ENCODE measurements around the gene PTPN3. TPM values are rescaled to one million over a fixed set of nuclear protein-coding genes. Genes with fewer than 3 reads are reported as not detected.
A peak's percentile ranks its signal among the peaks of the same experiment; 100 is the strongest.

The PTPN3 gene
- total RNA-seq, 2 donors from 2014 or later, result 11.0 to 16.3 TPM

DNA sequence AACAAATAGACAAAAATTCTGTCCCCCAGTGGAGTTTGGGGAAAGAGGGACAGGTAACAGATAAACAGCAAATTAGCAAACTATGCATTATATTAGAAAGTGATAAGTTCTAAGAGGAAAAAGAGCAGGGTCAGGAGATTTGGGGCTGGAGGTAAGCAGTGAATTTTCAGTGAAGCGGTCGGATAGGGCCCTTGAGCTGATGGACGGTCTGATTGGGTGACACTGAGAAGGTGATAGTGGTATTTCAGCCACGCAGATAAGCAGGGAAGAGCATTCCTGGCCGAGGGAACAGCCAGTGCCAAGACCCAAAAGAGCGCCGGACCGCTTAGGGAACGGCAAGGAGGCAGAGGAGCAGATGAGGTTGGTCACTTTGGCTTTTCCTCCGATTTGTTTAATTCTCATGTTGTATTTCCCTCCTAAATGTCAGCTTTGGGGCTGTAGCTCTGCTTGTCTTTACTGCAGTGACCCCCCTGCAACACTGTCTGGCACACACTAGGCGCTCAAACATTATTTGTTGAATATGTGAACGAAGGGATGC lies 1.1 kb upstream of the PTPN3 start:
- Histone ChIP-seq H3K4me3 (peak overlapping the region; percentile 29 to 34), H3K36me3 (no peaks in the 10 kb centered on the region), H3K27me3 (replicated peaks; ENCODE audit: insufficient read depth) (no peaks in the 10 kb centered on the region), H3K9me3 (no peaks in the 10 kb centered on the region), H3K27ac (peak overlapping the region; percentile 51 to 54), H3K4me1 (replicated peaks) (no peaks in the 10 kb centered on the region)
- intact Hi-C loops (cut with DNase I), result no loop called here
- WGBS, result 26% methylated on average over 12 of the region's 12 CpGs
- DNase-seq (ENCODE audit: low spot score), result no peak
- TF ChIP-seq, protein P1, sequence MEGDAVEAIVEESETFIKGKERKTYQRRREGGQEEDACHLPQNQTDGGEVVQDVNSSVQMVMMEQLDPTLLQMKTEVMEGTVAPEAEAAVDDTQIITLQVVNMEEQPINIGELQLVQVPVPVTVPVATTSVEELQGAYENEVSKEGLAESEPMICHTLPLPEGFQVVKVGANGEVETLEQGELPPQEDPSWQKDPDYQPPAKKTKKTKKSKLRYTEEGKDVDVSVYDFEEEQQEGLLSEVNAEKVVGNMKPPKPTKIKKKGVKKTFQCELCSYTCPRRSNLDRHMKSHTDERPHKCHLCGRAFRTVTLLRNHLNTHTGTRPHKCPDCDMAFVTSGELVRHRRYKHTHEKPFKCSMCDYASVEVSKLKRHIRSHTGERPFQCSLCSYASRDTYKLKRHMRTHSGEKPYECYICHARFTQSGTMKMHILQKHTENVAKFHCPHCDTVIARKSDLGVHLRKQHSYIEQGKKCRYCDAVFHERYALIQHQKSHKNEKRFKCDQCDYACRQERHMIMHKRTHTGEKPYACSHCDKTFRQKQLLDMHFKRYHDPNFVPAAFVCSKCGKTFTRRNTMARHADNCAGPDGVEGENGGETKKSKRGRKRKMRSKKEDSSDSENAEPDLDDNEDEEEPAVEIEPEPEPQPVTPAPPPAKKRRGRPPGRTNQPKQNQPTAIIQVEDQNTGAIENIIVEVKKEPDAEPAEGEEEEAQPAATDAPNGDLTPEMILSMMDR (IDR thresholded peaks at IDR 0.05), result no peak
- TF ChIP-seq POLR2A (IDR thresholded peaks at IDR 0.05) (no peak), POLR2AphosphoS5 (IDR thresholded peaks at IDR 0.05) (no peak)

DNA sequence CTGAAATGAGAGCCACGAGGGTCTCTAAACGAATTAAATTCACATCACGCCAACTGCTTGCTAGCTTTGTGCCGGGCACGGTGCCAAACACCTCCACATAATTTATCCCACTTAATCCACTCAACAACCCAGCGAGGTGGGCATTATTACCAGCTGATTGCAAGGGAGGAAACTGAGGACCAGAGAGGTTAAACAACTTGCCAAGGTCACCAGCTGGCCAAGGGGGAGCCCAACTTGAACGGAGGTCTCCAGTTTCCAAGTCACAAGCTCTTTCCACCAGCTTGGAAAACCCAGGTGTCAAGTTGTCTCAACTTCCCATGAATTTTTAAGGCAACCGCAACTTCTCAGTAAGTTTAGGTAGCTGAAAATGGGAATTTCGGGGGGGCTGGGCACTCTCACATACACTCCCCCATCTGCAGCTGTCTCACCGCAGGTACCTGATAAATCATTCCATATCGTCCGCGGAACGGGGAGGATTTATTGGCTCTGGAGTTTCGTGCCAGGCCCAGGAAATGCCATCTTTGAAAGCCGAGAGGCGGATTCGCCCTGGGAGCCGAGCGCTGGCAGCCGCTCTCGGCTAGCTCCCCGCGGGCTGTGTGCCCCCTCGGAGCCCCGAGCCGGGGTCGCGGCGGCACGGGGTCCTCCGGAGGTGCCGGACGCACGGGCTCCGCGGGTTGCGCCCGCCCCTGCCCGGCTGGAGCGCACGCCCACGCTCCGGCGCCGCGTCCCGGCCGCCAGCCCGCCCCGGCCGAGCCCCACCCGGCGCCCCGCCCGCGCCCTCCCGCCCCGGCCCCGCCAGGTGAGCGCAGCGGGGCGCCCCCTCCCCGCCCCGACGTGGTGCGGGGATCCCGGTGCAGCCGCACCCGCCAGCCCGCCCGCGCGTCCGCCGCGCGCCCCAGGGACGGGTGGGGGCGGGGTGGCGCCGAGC lies 617 bp downstream of the PTPN3 start:
- DNase-seq (ENCODE audit: low spot score), result peak; percentile 45
- 12% methylated on average over 21 of the region's 82 CpGs for WGBS
- Histone ChIP-seq H3K4me1 (replicated peaks) (no peaks in the 10 kb centered on the region), H3K27ac (peak overlapping the region in 1 of 2 donors; percentile 45), H3K36me3 (no peaks in the 10 kb centered on the region), H3K9me3 (no peaks in the 10 kb centered on the region), H3K27me3 (replicated peaks; ENCODE audit: insufficient read depth) (no peaks in the 10 kb centered on the region), H3K4me3 (peak overlapping the region; percentile 48 to 57)
- intact Hi-C loops (cut with DNase I), result no loop called here
- TF ChIP-seq POLR2AphosphoS5 (IDR thresholded peaks at IDR 0.05) (no peak), POLR2A (IDR thresholded peaks at IDR 0.05) (no peak)
- TF ChIP-seq, protein P1 (IDR thresholded peaks at IDR 0.05), result no peak

DNA sequence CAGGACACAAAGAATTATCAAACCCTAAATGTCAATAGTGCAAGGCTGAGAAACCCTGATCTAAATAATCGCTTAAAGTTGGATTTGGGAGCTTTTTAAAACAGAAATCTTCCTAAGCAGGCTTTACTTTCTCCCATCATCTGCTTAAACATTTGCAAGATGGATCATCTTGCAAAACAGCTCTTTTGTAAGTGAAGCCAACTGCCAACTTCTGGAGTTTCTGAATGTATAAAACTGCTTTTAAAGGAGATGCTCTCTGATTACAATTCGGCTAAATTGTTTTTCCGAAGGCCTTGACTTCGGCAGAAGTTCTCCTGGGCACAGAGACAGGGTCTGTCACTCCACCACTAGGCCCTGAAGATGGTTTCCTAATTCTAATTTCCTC lies 1.3 kb downstream of the PTPN3 start:
- TF ChIP-seq POLR2A (IDR thresholded peaks at IDR 0.05), result no peak
- TF ChIP-seq, protein P1 (IDR thresholded peaks at IDR 0.05), result no peak
- TF ChIP-seq POLR2AphosphoS5 (IDR thresholded peaks at IDR 0.05), result no peak
- WGBS, result 39% methylated on average over 4 of the region's 4 CpGs
- no peaks in the 10 kb centered on the region for H3K36me3 ChIP-seq
- intact Hi-C loops (cut with DNase I), result no loop called here
- no peaks in the 10 kb centered on the region for H3K4me1 ChIP-seq (replicated peaks)
- H3K27me3 ChIP-seq (replicated peaks; ENCODE audit: insufficient read depth), result no peaks in the 10 kb centered on the region
- no peaks in the 10 kb centered on the region for H3K9me3 ChIP-seq
- peak overlapping the region in 1 of 2 donors; percentile 57 for H3K4me3 ChIP-seq
- DNase-seq (ENCODE audit: low spot score), result no peak
- no peak overlapping the region for H3K27ac ChIP-seq

DNA sequence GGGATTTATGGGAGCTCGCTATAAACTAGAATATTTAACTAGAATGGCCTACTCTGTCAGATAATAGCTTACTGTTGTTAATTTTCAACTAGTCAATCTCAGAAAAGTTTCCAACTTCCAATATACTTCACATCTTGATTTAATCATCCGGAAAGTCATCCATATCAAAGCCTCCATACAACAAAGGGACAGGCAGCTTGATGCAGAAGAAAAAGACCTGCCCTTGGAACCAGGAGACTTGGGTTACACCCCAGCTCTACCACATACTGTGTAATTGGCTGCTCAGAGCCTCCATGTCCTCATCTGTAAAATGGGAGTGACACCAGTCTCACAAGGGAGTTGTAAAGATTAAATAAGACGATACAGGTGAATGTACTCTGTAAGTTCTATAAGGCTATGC lies 1.9 kb downstream of the PTPN3 start:
- Histone ChIP-seq H3K36me3 (no peaks in the 10 kb centered on the region), H3K4me1 (replicated peaks) (no peaks in the 10 kb centered on the region), H3K27me3 (replicated peaks; ENCODE audit: insufficient read depth) (no peaks in the 10 kb centered on the region), H3K4me3 (no peak overlapping the region), H3K27ac (no peak overlapping the region), H3K9me3 (no peaks in the 10 kb centered on the region)
- TF ChIP-seq POLR2A (IDR thresholded peaks at IDR 0.05) (no peak), POLR2AphosphoS5 (IDR thresholded peaks at IDR 0.05) (no peak)
- TF ChIP-seq, protein P1 (IDR thresholded peaks at IDR 0.05), result no peak
- intact Hi-C loops (cut with DNase I), result no loop called here
- DNase-seq (ENCODE audit: low spot score), result no peak
- 86% methylated on average over 3 of the region's 3 CpGs for WGBS
